HEK293 (cell line): ENCODE data around the gene LPCAT2.

Source experiments
- CTCF ChIA-PET: fragments of 350-600 bp; formaldehyde crosslinking; extraction: SDS; loops from one replicate; lab custom pipeline; 2021; ENCODE audit warnings: antibody characterized with exemption; lab: Yijun Ruan, JAX
- POLR2A ChIA-PET: fragments of 300-600 bp; formaldehyde crosslinking; extraction: SDS; loops from one replicate; lab custom pipeline; 2020; ENCODE audit warnings: antibody characterized with exemption, inconsistent platforms; lab: Yijun Ruan, JAX
- H3K27ac ChIP-seq: fragments of 200-500 bp; sonication (Bioruptor generic); 2 replicates; pipeline ENCODE4 v1.5.1; 2014; ENCODE audit warnings: low read depth, low read length, control low read depth, inconsistent platforms; ENCODE audit errors: extremely low read depth
- H3K36me3 ChIP-seq, 2 experiments: fragments of 200-500 bp in 1 of 2; sonication (Bioruptor generic) in 1 of 2; 1 replicate in 1 of 2; 2 replicates in 1 of 2; pipeline ENCODE4 v1.5.1; 2014 to 2017; ENCODE audit warnings: inconsistent platforms in 2 of 2, low read length in 2 of 2; ENCODE audit not compliant: control insufficient read depth in 2 of 2, insufficient read depth in 1 of 2
- H3K4me1 ChIP-seq: fragments of 200-500 bp; sonication (Bioruptor generic); 2 replicates; pipeline ENCODE4 v1.5.1; 2014; ENCODE audit warnings: mild to moderate bottlenecking, low read length, inconsistent platforms; ENCODE audit not compliant: control insufficient read depth, insufficient read depth
- H3K4me3 ChIP-seq: 2 replicates; pipeline ENCODE4 v1.5.1; 2011; ENCODE audit warnings: low read depth, mild to moderate bottlenecking, control low read depth, low read length, moderate library complexity
- H3K9me3 ChIP-seq: fragments of 200-500 bp; sonication (Bioruptor generic); 2 replicates; pipeline ENCODE4 v1.5.1; 2014; ENCODE audit warnings: low read depth, low read length, inconsistent platforms; ENCODE audit not compliant: control insufficient read depth, insufficient read depth
- HOXC10 ChIP-seq: sonication (generic); formaldehyde crosslinking; IDR thresholded peaks from 2 replicates; pipeline ENCODE4 v1.8.1; 2023; ENCODE audit warnings: mild to moderate bottlenecking, missing genetic modification reagents
- MEIS1 ChIP-seq: sonication (generic); formaldehyde crosslinking; IDR thresholded peaks from 2 replicates; pipeline ENCODE4 v1.8.1; 2022; ENCODE audit warnings: missing genetic modification reagents, mild to moderate bottlenecking, borderline replicate concordance
- TCF7L2 ChIP-seq: IDR thresholded peaks from 2 replicates; pipeline ENCODE4 v1.6.1; 2011; ENCODE audit warnings: low read depth, mild to moderate bottlenecking, inconsistent platforms, low read length, moderate library complexity, borderline replicate concordance
- ZBTB7A ChIP-seq: fragments of 450-650 bp; formaldehyde crosslinking; IDR thresholded peaks from 2 replicates; pipeline ENCODE4 v1.5.1; 2016; ENCODE audit warnings: low read depth, missing biosample characterization, missing genetic modification characterization
- ZNF121 ChIP-seq: fragments of 450-650 bp; formaldehyde crosslinking; IDR thresholded peaks from 2 replicates; pipeline ENCODE4 v1.5.1; 2016; ENCODE audit warnings: missing biosample characterization, missing genetic modification characterization
- ZNF132 ChIP-seq: fragments of 450-650 bp; formaldehyde crosslinking; IDR thresholded peaks from 2 replicates; pipeline ENCODE4 v1.5.1; 2017; ENCODE audit warnings: missing biosample characterization, missing genetic modification characterization, borderline replicate concordance
- ZNF19 ChIP-seq: fragments of 450-650 bp; formaldehyde crosslinking; IDR thresholded peaks from 2 replicates; pipeline ENCODE4; 2016; ENCODE audit warnings: missing biosample characterization, missing genetic modification characterization, low read depth
- ZNF2 ChIP-seq: fragments of 450-650 bp; formaldehyde crosslinking; IDR thresholded peaks from 2 replicates; pipeline ENCODE4 v1.5.1; 2016; ENCODE audit warnings: missing biosample characterization, missing genetic modification characterization
- ZNF274 ChIP-seq, 2 experiments: fragments of 200-500 bp in 1 of 2; fragments of 450-650 bp in 1 of 2; sonication (Bioruptor generic) in 1 of 2; formaldehyde crosslinking in 1 of 2; IDR thresholded peaks; 2 replicates each; pipeline versions ENCODE4 v1.5.1 to v1.6.1; 2014 to 2016; ENCODE audit warnings: borderline replicate concordance in 1 of 2, inconsistent platforms in 1 of 2, low read length in 1 of 2, missing biosample characterization in 1 of 2, missing genetic modification characterization in 1 of 2
- ZNF302 ChIP-seq: fragments of 450-650 bp; formaldehyde crosslinking; IDR thresholded peaks from 2 replicates; pipeline ENCODE4 v1.5.1; 2016; ENCODE audit warnings: missing biosample characterization, missing genetic modification characterization, low read depth
- ZNF473 ChIP-seq: fragments of 450-650 bp; formaldehyde crosslinking; IDR thresholded peaks from 2 replicates; pipeline ENCODE4 v1.5.1; 2017; ENCODE audit warnings: missing biosample characterization, missing genetic modification characterization
- ZNF664 ChIP-seq: fragments of 450-650 bp; formaldehyde crosslinking; IDR thresholded peaks from 2 replicates; pipeline ENCODE4 v1.5.1; 2016; ENCODE audit warnings: missing biosample characterization, missing genetic modification characterization
- ZNF791 ChIP-seq: fragments of 450-650 bp; formaldehyde crosslinking; IDR thresholded peaks from 2 replicates; pipeline ENCODE4 v1.5.1; 2016; ENCODE audit warnings: missing biosample characterization, missing genetic modification characterization
- ZXDB ChIP-seq: fragments of 450-650 bp; formaldehyde crosslinking; IDR thresholded peaks from 2 replicates; pipeline ENCODE4 v1.5.1; 2016; ENCODE audit warnings: missing biosample characterization, missing genetic modification characterization
- TF ChIP-seq, protein P1 (sequence below): fragments of 450-650 bp; formaldehyde crosslinking; conservative IDR thresholded peaks from 2 replicates; pipeline ENCODE4 v1.5.1; 2016; ENCODE audit warnings: low read depth, missing biosample characterization, missing genetic modification characterization
- TF ChIP-seq, protein P2 (sequence below): fragments of 450-650 bp; formaldehyde crosslinking; IDR thresholded peaks from 2 replicates; pipeline ENCODE4 v1.5.1; 2016; ENCODE audit warnings: missing biosample characterization, missing genetic modification characterization
- TF ChIP-seq, protein P3 (sequence below): fragments of 450-650 bp; formaldehyde crosslinking; IDR thresholded peaks from 2 replicates; pipeline ENCODE4 v1.5.1; 2016; ENCODE audit warnings: missing biosample characterization, missing genetic modification characterization
- TF ChIP-seq, protein P4 (sequence below): fragments of 450-650 bp; IDR thresholded peaks from 2 replicates; pipeline ENCODE4 v1.5.1; 2018; ENCODE audit warnings: missing biosample characterization, mild to moderate bottlenecking, missing genetic modification characterization

The LPCAT2 gene

DNA sequence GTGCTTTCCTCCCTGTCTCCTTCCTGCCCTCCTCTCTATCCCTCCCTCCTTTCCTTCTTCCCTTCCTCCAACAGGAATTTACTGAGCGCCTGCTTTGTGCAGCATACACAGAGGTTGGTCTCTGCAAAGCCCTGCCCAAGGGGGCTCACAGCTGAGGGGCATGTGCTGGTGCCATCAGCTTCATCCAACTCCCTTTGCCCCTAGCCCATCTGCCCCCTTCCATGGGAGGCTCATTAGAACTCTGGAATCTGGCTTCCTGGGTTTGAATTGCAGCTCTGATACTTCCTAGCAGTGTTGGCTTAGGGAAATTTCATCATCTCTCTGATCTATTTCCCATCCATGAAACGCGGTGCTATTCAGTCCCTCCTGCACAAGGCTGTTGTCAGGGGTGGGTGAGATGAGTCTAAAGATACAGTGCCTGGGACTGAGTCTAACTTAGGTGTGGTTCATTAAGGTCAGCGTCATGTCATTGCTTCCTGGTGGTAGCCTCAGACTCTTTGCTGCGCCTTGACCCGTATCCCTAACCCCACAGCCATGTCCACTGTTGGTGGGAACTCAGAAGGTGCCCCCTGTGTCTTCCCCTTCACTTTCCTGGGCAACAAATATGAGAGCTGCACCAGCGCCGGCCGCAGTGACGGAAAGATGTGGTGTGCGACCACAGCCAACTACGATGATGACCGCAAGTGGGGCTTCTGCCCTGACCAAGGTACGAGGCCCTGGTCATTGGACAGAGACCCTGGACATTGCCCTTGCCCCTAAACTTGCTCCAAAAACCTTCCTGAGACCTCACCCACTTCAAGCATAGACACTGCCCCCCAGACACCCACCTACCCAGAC is 19.5 kb upstream of the LPCAT2 start:
- no peak overlapping the region for H3K4me3 ChIP-seq
- ChIA-PET POLR2A (no interaction called here), CTCF (no interaction called here)
- H3K4me1 ChIP-seq: no peaks in the 10 kb centered on the region
- no peak overlapping the region for H3K27ac ChIP-seq
- peaks cover 0 to 68% of the 10 kb centered on the region in 2 experiments; a peak in 1 of 3 replicates for H3K36me3 ChIP-seq
- H3K9me3 ChIP-seq: no peaks in the 10 kb centered on the region
- TF ChIP-seq ZNF791 (tag by site-specific recombination) (no peak), ZNF132 (no peak), ZBTB7A (tag by site-specific recombination) (no peak), ZNF121 (tag by site-specific recombination) (no peak), TCF7L2 (no peak)
- TF ChIP-seq, protein P1, sequence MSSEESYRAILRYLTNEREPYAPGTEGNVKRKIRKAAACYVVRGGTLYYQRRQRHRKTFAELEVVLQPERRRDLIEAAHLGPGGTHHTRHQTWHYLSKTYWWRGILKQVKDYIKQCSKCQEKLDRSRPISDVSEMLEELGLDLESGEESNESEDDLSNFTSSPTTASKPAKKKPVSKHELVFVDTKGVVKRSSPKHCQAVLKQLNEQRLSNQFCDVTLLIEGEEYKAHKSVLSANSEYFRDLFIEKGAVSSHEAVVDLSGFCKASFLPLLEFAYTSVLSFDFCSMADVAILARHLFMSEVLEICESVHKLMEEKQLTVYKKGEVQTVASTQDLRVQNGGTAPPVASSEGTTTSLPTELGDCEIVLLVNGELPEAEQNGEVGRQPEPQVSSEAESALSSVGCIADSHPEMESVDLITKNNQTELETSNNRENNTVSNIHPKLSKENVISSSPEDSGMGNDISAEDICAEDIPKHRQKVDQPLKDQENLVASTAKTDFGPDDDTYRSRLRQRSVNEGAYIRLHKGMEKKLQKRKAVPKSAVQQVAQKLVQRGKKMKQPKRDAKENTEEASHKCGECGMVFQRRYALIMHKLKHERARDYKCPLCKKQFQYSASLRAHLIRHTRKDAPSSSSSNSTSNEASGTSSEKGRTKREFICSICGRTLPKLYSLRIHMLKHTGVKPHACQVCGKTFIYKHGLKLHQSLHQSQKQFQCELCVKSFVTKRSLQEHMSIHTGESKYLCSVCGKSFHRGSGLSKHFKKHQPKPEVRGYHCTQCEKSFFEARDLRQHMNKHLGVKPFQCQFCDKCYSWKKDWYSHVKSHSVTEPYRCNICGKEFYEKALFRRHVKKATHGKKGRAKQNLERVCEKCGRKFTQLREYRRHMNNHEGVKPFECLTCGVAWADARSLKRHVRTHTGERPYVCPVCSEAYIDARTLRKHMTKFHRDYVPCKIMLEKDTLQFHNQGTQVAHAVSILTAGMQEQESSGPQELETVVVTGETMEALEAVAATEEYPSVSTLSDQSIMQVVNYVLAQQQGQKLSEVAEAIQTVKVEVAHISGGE (tag by site-specific recombination): no peak
- TF ChIP-seq, protein P2, sequence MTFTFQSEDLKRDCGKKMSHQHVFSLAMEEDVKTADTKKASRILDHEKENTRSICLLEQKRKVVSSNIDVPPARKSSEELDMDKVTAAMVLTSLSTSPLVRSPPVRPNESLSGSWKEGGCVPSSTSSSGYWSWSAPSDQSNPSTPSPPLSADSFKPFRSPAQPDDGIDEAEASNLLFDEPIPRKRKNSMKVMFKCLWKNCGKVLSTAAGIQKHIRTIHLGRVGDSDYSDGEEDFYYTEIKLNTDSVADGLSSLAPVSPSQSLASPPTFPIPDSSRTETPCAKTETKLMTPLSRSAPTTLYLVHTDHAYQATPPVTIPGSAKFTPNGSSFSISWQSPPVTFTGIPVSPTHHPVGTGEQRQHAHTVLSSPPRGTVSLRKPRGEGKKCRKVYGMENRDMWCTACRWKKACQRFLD (tag by site-specific recombination): no peak

DNA sequence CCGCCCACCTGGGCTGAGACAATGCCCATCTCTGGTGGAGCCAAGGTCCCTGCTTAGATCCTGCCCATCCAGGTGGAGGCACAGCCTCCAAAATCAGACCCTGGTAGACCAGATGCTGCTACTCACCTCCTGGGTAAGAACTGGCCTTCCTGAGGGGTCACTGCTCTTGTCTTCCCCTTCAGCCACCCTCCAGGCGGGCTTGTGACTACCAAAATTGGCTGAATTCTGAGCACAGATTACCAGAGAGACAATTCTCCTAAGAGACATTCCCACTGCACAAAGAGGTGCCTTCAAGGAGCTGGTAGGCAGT is 19.0 kb upstream of the LPCAT2 start:
- Histone ChIP-seq H3K4me1 (no peaks in the 10 kb centered on the region), H3K9me3 (no peaks in the 10 kb centered on the region), H3K4me3 (no peak overlapping the region), H3K27ac (no peak overlapping the region), H3K36me3 (peaks cover 0 to 62% of the 10 kb centered on the region in 2 experiments; a peak in 1 of 3 replicates)
- ChIA-PET POLR2A (no interaction called here), CTCF (interaction anchor here (0.6 to 1.0 kb wide), 2 partner anchors 13 to 25 kb away, joined by 3 to 4 read pairs; no protein-coding TSS in a partner anchor)
- TF ChIP-seq ZNF2 (tag by site-specific recombination) (no peak), ZNF664 (tag by site-specific recombination) (no peak), ZNF274 (IDR thresholded peaks at IDR 0.05; ENCODE audit: low read length) (no peak), ZNF274 (tag by site-specific recombination; IDR thresholded peaks at IDR 0.05; ENCODE audit: borderline replicate concordance) (no peak), MEIS1 (CRISPR knock-in tag) (no peak), ZXDB (tag by site-specific recombination) (no peak), HOXC10 (CRISPR knock-in tag) (no peak), ZNF473 (tag by site-specific recombination) (no peak), TCF7L2 (no peak), ZNF19 (tag by site-specific recombination) (no peak), ZNF302 (tag by site-specific recombination) (no peak)
- TF ChIP-seq, protein P3, sequence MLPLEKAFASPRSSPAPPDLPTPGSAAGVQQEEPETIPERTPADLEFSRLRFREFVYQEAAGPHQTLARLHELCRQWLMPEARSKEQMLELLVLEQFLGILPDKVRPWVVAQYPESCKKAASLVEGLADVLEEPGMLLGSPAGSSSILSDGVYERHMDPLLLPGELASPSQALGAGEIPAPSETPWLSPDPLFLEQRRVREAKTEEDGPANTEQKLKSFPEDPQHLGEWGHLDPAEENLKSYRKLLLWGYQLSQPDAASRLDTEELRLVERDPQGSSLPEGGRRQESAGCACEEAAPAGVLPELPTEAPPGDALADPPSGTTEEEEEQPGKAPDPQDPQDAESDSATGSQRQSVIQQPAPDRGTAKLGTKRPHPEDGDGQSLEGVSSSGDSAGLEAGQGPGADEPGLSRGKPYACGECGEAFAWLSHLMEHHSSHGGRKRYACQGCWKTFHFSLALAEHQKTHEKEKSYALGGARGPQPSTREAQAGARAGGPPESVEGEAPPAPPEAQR (tag by site-specific recombination): no peak
- TF ChIP-seq, protein P4, sequence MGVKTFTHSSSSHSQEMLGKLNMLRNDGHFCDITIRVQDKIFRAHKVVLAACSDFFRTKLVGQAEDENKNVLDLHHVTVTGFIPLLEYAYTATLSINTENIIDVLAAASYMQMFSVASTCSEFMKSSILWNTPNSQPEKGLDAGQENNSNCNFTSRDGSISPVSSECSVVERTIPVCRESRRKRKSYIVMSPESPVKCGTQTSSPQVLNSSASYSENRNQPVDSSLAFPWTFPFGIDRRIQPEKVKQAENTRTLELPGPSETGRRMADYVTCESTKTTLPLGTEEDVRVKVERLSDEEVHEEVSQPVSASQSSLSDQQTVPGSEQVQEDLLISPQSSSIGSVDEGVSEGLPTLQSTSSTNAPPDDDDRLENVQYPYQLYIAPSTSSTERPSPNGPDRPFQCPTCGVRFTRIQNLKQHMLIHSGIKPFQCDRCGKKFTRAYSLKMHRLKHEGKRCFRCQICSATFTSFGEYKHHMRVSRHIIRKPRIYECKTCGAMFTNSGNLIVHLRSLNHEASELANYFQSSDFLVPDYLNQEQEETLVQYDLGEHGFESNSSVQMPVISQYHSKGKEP: no peak
